ENCODE measurements around the gene TSPAN15. TPM values are rescaled to one million over a fixed set of nuclear protein-coding genes. Genes with fewer than 3 reads are reported as not detected.

TSPAN15 gene
- total and polyA plus RNA-seq, 2 of the 4 experiments (the other 2 are of a cell fraction), result 0.48 TPM; not detected in 1

- Histone ChIP-seq H2BK15ac (ENCODE audit: low read depth, low read length) (no peak overlapping the region), H4K5ac (ENCODE audit: low read depth, low read length) (no peak overlapping the region), H3K4me1 (ENCODE audit: control insufficient read depth, insufficient read depth, low read length) (no peaks in the 10 kb centered on the region; the same call in 1 of the 2 replicates), H2BK5ac (ENCODE audit: low read depth, low read length, poor library complexity, severe bottlenecking) (no peak overlapping the region), H3K56ac (ENCODE audit: extremely low read depth, insufficient read depth, low read length) (no peak overlapping the region), H3K18ac (ENCODE audit: low read depth, low read length) (no peak overlapping the region), H3K4me2 (ENCODE audit: low read depth, low read length) (no peak overlapping the region), H4K20me1 (ENCODE audit: insufficient read depth, low read length) (no peaks in the 10 kb centered on the region), H3K36me3 (ENCODE audit: control insufficient read depth, insufficient read depth, low read length) (no peaks in the 10 kb centered on the region), H3K14ac (replicated peaks; ENCODE audit: low read depth, low read length) (no peak overlapping the region), H3K9me1 (ENCODE audit: insufficient read depth, low read length) (no peaks in the 10 kb centered on the region), H3K79me1 (ENCODE audit: low read depth in 1 of 2, low read length in 2 of 2) (no peaks in the 10 kb centered on the region), H3K4me3 (ENCODE audit: insufficient read depth, low read depth, low read length) (no peak overlapping the region), H2AFZ (replicated peaks; ENCODE audit: low read length, poor library complexity) (no peak overlapping the region), H2AK5ac (ENCODE audit: low read depth, low read length) (no peak overlapping the region), H4K91ac (ENCODE audit: insufficient read depth, low read depth, low read length) (no peak overlapping the region), H3K27ac (ENCODE audit: insufficient read depth, low read length) (no peak overlapping the region), H3K4ac (ENCODE audit: low read depth, low read length) (no peak overlapping the region), H3K27me3 (ENCODE audit: control insufficient read depth, insufficient read depth, low read length) (peaks cover 6% of the 10 kb centered on the region; the same call in 1 of the 2 replicates), H3K9me3 (ENCODE audit: control insufficient read depth, insufficient read depth, low read length) (no peaks in the 10 kb centered on the region), H2AK9ac (replicated peaks; ENCODE audit: low read depth, low read length, poor library complexity) (no peak overlapping the region), H3K23ac (ENCODE audit: low read depth, low read length) (no peak overlapping the region), H2BK120ac (ENCODE audit: low read depth, low read length) (no peak overlapping the region), H2BK20ac (ENCODE audit: low read depth, low read length) (no peak overlapping the region), H3K9ac (ENCODE audit: low read depth, low read length) (no peak overlapping the region), H4K8ac (ENCODE audit: low read depth in 2 of 2, low read length in 2 of 2) (no peak overlapping the region)
- dilution Hi-C loops (cut with HindIII; ENCODE audit: low sequenced_read_pairs, unreplicated experiment), result no loop called here
- POLR2A ChIA-PET (ENCODE audit: unreplicated experiment), result no interaction called here
- no peak for DNase-seq
- no TSS peak for BruUV-seq (replicated peaks)
- no peak for ATAC-seq (ENCODE audit: low read depth)
- intact Hi-C loops (cut with micrococcal nuclease), result no loop called here
- no peak for TF ChIP-seq POLR2A (IDR thresholded peaks at IDR 0.05; ENCODE audit: low read depth, low read length)
- TF ChIP-seq RAD21 (IDR thresholded peaks at IDR 0.05; ENCODE audit: low read length), result no peak
- no peak for TF ChIP-seq CHD1 (IDR thresholded peaks at IDR 0.05; ENCODE audit: low read depth, low read length)
- TF ChIP-seq CEBPB (IDR thresholded peaks at IDR 0.05; ENCODE audit: low read depth, low read length), result no peak
- TF ChIP-seq ELK1 (IDR thresholded peaks at IDR 0.05; ENCODE audit: borderline replicate concordance, low read depth, low read length), result no peak
- no peak for TF ChIP-seq BHLHE40 (IDR thresholded peaks at IDR 0.05; ENCODE audit: low read depth, low read length)
- TF ChIP-seq CTCF (conservative IDR thresholded peaks at IDR 0.05; ENCODE audit: low read depth, low read length), result no peak
- TF ChIP-seq MXI1 (IDR thresholded peaks at IDR 0.05; ENCODE audit: borderline replicate concordance, low read depth, low read length), result no peak
- no peak for TF ChIP-seq MAFK (IDR thresholded peaks at IDR 0.05; ENCODE audit: low read depth, low read length)
- no peak for TF ChIP-seq FOS (IDR thresholded peaks at IDR 0.05; ENCODE audit: low read depth, low read length)
- TF ChIP-seq USF2 (IDR thresholded peaks at IDR 0.05; ENCODE audit: low read depth, low read length), result no peak
- no peak for TF ChIP-seq RCOR1 (IDR thresholded peaks at IDR 0.05; ENCODE audit: insufficient replicate concordance, low read length)
- no peak for TF ChIP-seq NFE2L2 (IDR thresholded peaks at IDR 0.05; ENCODE audit: low read depth, low read length)
- TF ChIP-seq MAZ (IDR thresholded peaks at IDR 0.05; ENCODE audit: borderline replicate concordance, low read depth, low read length), result no peak
- no peak for TF ChIP-seq SMC3 (IDR thresholded peaks at IDR 0.05; ENCODE audit: low read depth, low read length)
- no peak for TF ChIP-seq RFX5 (IDR thresholded peaks at IDR 0.05; ENCODE audit: low read depth, low read length)
- in situ Hi-C loops (cut with MboI; ENCODE audit: low sequenced_read_pairs), result no loop called here
- CTCF ChIA-PET, result interaction anchor here (0.7 kb wide), 1 partner anchor 10 kb away, joined by 3 read pairs; no protein-coding TSS in a partner anchor
- WGBS, 2 experiments (ENCODE audit: extremely low coverage in 2 of 2, insufficient read length in 1 of 2), result 83% methylated on average over 6 of the region's 8 CpGs; no CpG with 5 or more reads in 1 of the 2 experiments
Measured at GRCh38 chr10:69459101-69459790, 8.0 kb downstream of the TSPAN15 start.
